Stimulated activated CD4-positive, alpha-beta T cell treated with anti-CD3 and anti-CD28 coated beads, Interleukin-4, amount 100 ng/mL, for 48 hours (primary cell): ENCODE data around the gene BRSK1.

Source experiments
- DNase-seq, 2 donors: peaks; one replicate each; pipeline ENCODE4 v3.0.0-alpha.2; 2020; ENCODE audit warnings: low read depth in 2 of 2

Gene BRSK1

GRCh38 chr19:55253842-55254624 is 29.8 kb upstream of the BRSK1 start:
- peak in 1 of 2 donors; percentile 33 for DNase-seq

- DNase-seq: no peak
Observed at GRCh38 chr19:55254625-55254977, 29.2 kb upstream of the BRSK1 start.

- peak in 1 of 2 donors; percentile 56 for DNase-seq
Observed at GRCh38 chr19:55255618-55256423, 28.0 kb upstream of the BRSK1 start.

GRCh38 chr19:55256562-55257460 is 27.0 kb upstream of the BRSK1 start:
- no peak for DNase-seq

GRCh38 chr19:55257461-55258420 is 26.1 kb upstream of the BRSK1 start:
- no peak for DNase-seq

GRCh38 chr19:55258476-55258827 is 25.3 kb upstream of the BRSK1 start:
- DNase-seq: peak in 1 of 2 donors; percentile 27

- peak; percentile 91 to 94 for DNase-seq
Observed at GRCh38 chr19:55258828-55259539, 24.8 kb upstream of the BRSK1 start, which contains the start of gene PPP6R1. PPP6R1 (minus strand) TSS chr19:55259017; CDS start chr19:55247103, 11,914 bp downstream.

GRCh38 chr19:55259540-55260210 is 24.1 kb upstream of the BRSK1 start:
- no peak for DNase-seq

GRCh38 chr19:55261671-55262126 is 22.1 kb upstream of the BRSK1 start:
- no peak for DNase-seq

- DNase-seq: no peak
Observed at GRCh38 chr19:55262359-55262758, 21.4 kb upstream of the BRSK1 start.

GRCh38 chr19:55264531-55264930 is 19.3 kb upstream of the BRSK1 start:
- no peak for DNase-seq

GRCh38 chr19:55265173-55265572 is 18.6 kb upstream of the BRSK1 start:
- no peak for DNase-seq

- DNase-seq: no peak
Observed at GRCh38 chr19:55265723-55266386, 17.9 kb upstream of the BRSK1 start.

- no peak for DNase-seq
Observed at GRCh38 chr19:55266404-55266803, 17.4 kb upstream of the BRSK1 start.

GRCh38 chr19:55266840-55267239 is 17.0 kb upstream of the BRSK1 start:
- DNase-seq: no peak

GRCh38 chr19:55269299-55269698 is 14.5 kb upstream of the BRSK1 start:
- no peak for DNase-seq

- DNase-seq: no peak
Observed at GRCh38 chr19:55270172-55270942, 13.4 kb upstream of the BRSK1 start.

GRCh38 chr19:55272142-55272541 is 11.7 kb upstream of the BRSK1 start:
- DNase-seq: no peak
